Cardiac ventricle fibroblast (primary cell): Measurements from ENCODE around the gene CCDC127. TPM values are rescaled to one million over a fixed set of nuclear protein-coding genes. Genes with fewer than 3 reads are reported as not detected.

Experiments used
- total RNA-seq: library from RNA; depleted of rRNA; stranded (reverse); fragments of >200 nt; gene quantifications from 2 replicates; pipeline ENCODE4 v1.2.3, GENCODE V29; 2015

Gene CCDC127
- total RNA-seq, result 6.0 and 6.1 TPM in 2 replicates

GRCh38 chr5:217494-218456, at the start of gene CCDC127, which contains the start of gene SDHA:
TSS of gene CCDC127 (minus strand) at chr5:218153. CDS start at chr5:216849, 1,304 bp downstream.
TSS of gene SDHA (plus strand) at chr5:218320. CDS start at chr5:218356, 36 bp downstream.

GRCh38 chr5:191036-191948, 26.7 kb downstream of the CCDC127 start, which contains the start of gene LRRC14B:
TSS of gene LRRC14B (plus strand) at chr5:191495. CDS start at chr5:191539, 44 bp downstream.

Other genes starting within 250 kb of the CCDC127 start
- not detected in 2 replicates for gene PLEKHG4B, start 126.0 kb downstream of the CCDC127 start, total RNA-seq
- gene LRRC14B, start 26.7 kb downstream of the CCDC127 start, total RNA-seq, result not detected in 2 replicates
- gene SDHA, start 167 bp upstream of the CCDC127 start, total RNA-seq, result 73.9 and 85.9 TPM in 2 replicates
- 74.1 and 80.5 TPM in 2 replicates for gene PDCD6, start 53.5 kb upstream of the CCDC127 start, total RNA-seq
- gene AHRR, start 103.6 kb upstream of the CCDC127 start, total RNA-seq, result 2.9 and 3.0 TPM in 2 replicates
- gene EXOC3, start 225.0 kb upstream of the CCDC127 start, total RNA-seq, result 25.8 and 28.7 TPM in 2 replicates